Ramos (cell line): ENCODE data around the gene SNX15.

Experiments used
- in situ Hi-C: fragments of 300-500 bp; cut with MboI; formaldehyde crosslinking; loops from one replicate; pipeline ENCODE4 v1.14.3; 2022; ENCODE audit warnings: low sequenced_read_pairs; ENCODE audit not compliant: unreplicated experiment

The SNX15 gene

GRCh38 chr11:65078786-65079342, 51.6 kb downstream of the SNX15 start:
- in situ Hi-C loops: no loop called here

GRCh38 chr11:65083134-65083833, 56.0 kb downstream of the SNX15 start:
- in situ Hi-C loops: no loop called here

- in situ Hi-C loops: no loop called here
Measured at GRCh38 chr11:65083834-65084597, 56.8 kb downstream of the SNX15 start, which contains the start of the genes CDCA5 and ZFPL1. TSS of gene CDCA5 (minus strand) at chr11:65084040. CDS start at chr11:65083978, 62 bp downstream. TSS of gene ZFPL1 (plus strand) at chr11:65084222. CDS start at chr11:65084699, 477 bp downstream.

GRCh38 chr11:65084598-65085375, 57.5 kb downstream of the SNX15 start:
- in situ Hi-C loops: no loop called here

- in situ Hi-C loops: no loop called here
Measured at GRCh38 chr11:65085446-65085845, 58.2 kb downstream of the SNX15 start.

GRCh38 chr11:65086809-65087208, 59.6 kb downstream of the SNX15 start:
- in situ Hi-C loops: no loop called here

- in situ Hi-C loops: no loop called here
Measured at GRCh38 chr11:65087216-65087615, 60.0 kb downstream of the SNX15 start.

- in situ Hi-C loops: no loop called here
Measured at GRCh38 chr11:65087827-65088226, 60.6 kb downstream of the SNX15 start.

- in situ Hi-C loops: no loop called here
Measured at GRCh38 chr11:65089621-65090020, 62.4 kb downstream of the SNX15 start.
